Vein endothelial cell (primary cell): Measurements from ENCODE around the gene ZXDA. TPM values are rescaled to one million over a fixed set of nuclear protein-coding genes. Genes with fewer than 3 reads are reported as not detected.

Source experiments
- total RNA-seq: library from RNA; depleted of rRNA; stranded (reverse); fragments of >200 nt; gene quantifications from 2 replicates; pipeline ENCODE4 v1.2.3, GENCODE V29; 2012

ZXDA gene, protein sequence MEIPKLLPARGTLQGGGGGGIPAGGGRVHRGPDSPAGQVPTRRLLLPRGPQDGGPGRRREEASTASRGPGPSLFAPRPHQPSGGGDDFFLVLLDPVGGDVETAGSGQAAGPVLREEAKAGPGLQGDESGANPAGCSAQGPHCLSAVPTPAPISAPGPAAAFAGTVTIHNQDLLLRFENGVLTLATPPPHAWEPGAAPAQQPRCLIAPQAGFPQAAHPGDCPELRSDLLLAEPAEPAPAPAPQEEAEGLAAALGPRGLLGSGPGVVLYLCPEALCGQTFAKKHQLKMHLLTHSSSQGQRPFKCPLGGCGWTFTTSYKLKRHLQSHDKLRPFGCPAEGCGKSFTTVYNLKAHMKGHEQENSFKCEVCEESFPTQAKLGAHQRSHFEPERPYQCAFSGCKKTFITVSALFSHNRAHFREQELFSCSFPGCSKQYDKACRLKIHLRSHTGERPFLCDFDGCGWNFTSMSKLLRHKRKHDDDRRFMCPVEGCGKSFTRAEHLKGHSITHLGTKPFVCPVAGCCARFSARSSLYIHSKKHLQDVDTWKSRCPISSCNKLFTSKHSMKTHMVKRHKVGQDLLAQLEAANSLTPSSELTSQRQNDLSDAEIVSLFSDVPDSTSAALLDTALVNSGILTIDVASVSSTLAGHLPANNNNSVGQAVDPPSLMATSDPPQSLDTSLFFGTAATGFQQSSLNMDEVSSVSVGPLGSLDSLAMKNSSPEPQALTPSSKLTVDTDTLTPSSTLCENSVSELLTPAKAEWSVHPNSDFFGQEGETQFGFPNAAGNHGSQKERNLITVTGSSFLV
- 14.4 and 14.8 TPM in 2 replicates for total RNA-seq

DNA sequence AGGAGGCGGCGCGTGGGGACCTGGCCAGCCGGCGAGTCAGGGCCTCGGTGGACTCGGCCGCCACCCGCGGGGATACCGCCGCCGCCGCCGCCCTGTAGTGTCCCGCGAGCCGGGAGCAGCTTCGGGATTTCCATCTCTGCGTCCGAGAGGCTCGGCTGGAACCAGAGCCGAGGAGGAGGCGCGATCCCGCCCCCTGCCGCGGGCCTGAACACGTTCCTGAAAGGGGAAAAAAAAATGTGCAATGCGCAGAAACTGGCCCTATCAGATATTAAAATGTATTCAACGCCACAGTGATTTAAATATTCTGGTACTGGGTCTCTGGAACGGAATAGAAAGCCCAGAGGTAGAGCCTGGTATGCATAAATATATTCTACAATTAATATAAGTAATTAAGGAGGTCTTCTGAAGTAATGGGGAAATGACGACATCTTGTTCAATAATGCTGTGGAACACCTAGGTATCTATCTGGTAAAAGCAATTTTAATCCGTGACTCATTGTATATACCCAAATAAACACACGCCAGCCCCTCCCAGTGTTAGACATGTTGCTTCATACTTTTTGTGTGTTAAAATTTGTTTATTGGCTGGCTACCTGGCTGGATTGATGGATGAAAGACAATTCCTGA is at the start of gene ZXDA:
Gene ZXDA, minus strand, starts transcription at position 172 of the 626 bp plus-strand sequence. Its CDS starts 38 bp downstream, at position 134.

Other genes starting within 250 kb of the ZXDA start
- gene NLRP2B, start 230.2 kb downstream of the ZXDA start, total RNA-seq, result under 0.01 and 0.19 TPM in 2 replicates